GM23338 (cell line): Measurements from ENCODE around the gene FCHSD2. TPM values are rescaled to one million over a fixed set of nuclear protein-coding genes. Genes with fewer than 3 reads are reported as not detected.

ENCODE experiments used
- ATAC-seq: fragments of 200-7000 bp; cut with Tn5 transposase; 3 replicates; pipeline ENCODE4 v1.9.1; 2020
- DNase-seq: peaks from one replicate; pipeline ENCODE4 v3.0.0-alpha.2; 2015; ENCODE audit warnings: low spot score
- H2AFZ ChIP-seq: fragments of 200-600 bp; sonication (generic); 2 replicates; pipeline ENCODE4 v1.8.0; 2016; ENCODE audit warnings: antibody characterized with exemption, mild to moderate bottlenecking, moderate library complexity
- H3F3A ChIP-seq: fragments of 200-600 bp; sonication (generic); replicated peaks from 2 replicates; pipeline ENCODE4 v1.8.0; 2017; ENCODE audit warnings: antibody characterized with exemption, mixed run types, low read depth
- H3K27ac ChIP-seq: fragments of 200-600 bp; sonication (generic); 2 replicates; pipeline ENCODE4 v1.6.1; 2016; ENCODE audit warnings: low read depth
- H3K27me3 ChIP-seq: fragments of 200-600 bp; sonication (generic); 2 replicates; pipeline ENCODE4 v1.8.0; 2016; ENCODE audit warnings: mild to moderate bottlenecking, mixed run types, moderate library complexity; ENCODE audit not compliant: insufficient read depth
- H3K36me3 ChIP-seq: fragments of 200-600 bp; sonication (generic); 2 replicates; pipeline ENCODE4 v1.8.0; 2016; ENCODE audit warnings: mild to moderate bottlenecking; ENCODE audit not compliant: insufficient read depth
- H3K4me1 ChIP-seq: fragments of 200-600 bp; sonication (generic); 2 replicates; pipeline ENCODE4 v1.8.0; 2016; ENCODE audit warnings: mild to moderate bottlenecking, moderate library complexity; ENCODE audit not compliant: insufficient read depth
- H3K4me2 ChIP-seq: fragments of 200-600 bp; sonication (generic); 2 replicates; pipeline ENCODE4 v1.7.1; 2017; ENCODE audit warnings: mixed run types
- H3K4me3 ChIP-seq: fragments of 200-600 bp; sonication (generic); 2 replicates; pipeline ENCODE4 v1.6.1; 2016; ENCODE audit warnings: mixed run types
- H3K79me2 ChIP-seq: fragments of 200-600 bp; sonication (generic); replicated peaks from 2 replicates; pipeline ENCODE4 v1.8.0; 2017; ENCODE audit warnings: mild to moderate bottlenecking; ENCODE audit not compliant: insufficient read depth
- H3K9me2 ChIP-seq: fragments of 200-600 bp; sonication (generic); 2 replicates; pipeline ENCODE4 v1.8.0; 2017; ENCODE audit not compliant: insufficient read depth
- H4K20me1 ChIP-seq: fragments of 200-600 bp; sonication (generic); replicated peaks from 2 replicates; pipeline ENCODE4 v1.8.0; 2017; ENCODE audit warnings: mild to moderate bottlenecking; ENCODE audit not compliant: insufficient read depth
- H3K27ac Mint-ChIP-seq: 2 replicates; pipeline ENCODE4 v1.8.0; 2020; ENCODE audit warnings: inconsistent platforms, mild to moderate bottlenecking, moderate library complexity, mixed read lengths
- H3K27me3 Mint-ChIP-seq: 3 replicates; pipeline ENCODE4 v1.8.0; 2022; ENCODE audit warnings: low read depth, mild to moderate bottlenecking, moderate library complexity, mixed read lengths, inconsistent platforms; ENCODE audit not compliant: insufficient read depth, poor library complexity
- H3K36me3 Mint-ChIP-seq: 3 replicates; pipeline ENCODE4 v1.8.0; 2021; ENCODE audit warnings: low read depth, mild to moderate bottlenecking, inconsistent platforms, moderate library complexity, mixed read lengths
- H3K4me1 Mint-ChIP-seq: 3 replicates; pipeline ENCODE4 v1.8.0; 2020; ENCODE audit warnings: mild to moderate bottlenecking, inconsistent platforms, mixed read lengths
- H3K4me3 Mint-ChIP-seq: 3 replicates; pipeline ENCODE4 v1.8.0; 2021; ENCODE audit warnings: moderate library complexity, mild to moderate bottlenecking, inconsistent platforms, mixed read lengths
- H3K9me3 Mint-ChIP-seq: 3 replicates; pipeline ENCODE4 v1.8.0; 2020; ENCODE audit warnings: moderate library complexity, mild to moderate bottlenecking, inconsistent platforms, mixed read lengths
- CREB1 ChIP-seq: fragments of 250-450 bp; sonication (Bioruptor Pico); IDR thresholded peaks from 2 replicates; pipeline ENCODE4 v1.5.0; 2020; ENCODE audit warnings: low read depth, mild to moderate bottlenecking, moderate library complexity
- EZH2 ChIP-seq: fragments of 200-600 bp; sonication (generic); IDR thresholded peaks from one replicate; pipeline ENCODE4 v1.8.0; 2017; ENCODE audit warnings: antibody characterized with exemption, mild to moderate bottlenecking, low read depth; ENCODE audit not compliant: unreplicated experiment
- EZH2phosphoT487 ChIP-seq: fragments of 200-600 bp; sonication (generic); IDR thresholded peaks from one replicate; pipeline ENCODE4 v1.8.1; 2018; ENCODE audit warnings: antibody characterized with exemption; ENCODE audit not compliant: unreplicated experiment
- JUNB ChIP-seq: IDR thresholded peaks from one replicate; pipeline ENCODE4 v1.6.1; 2016; ENCODE audit warnings: antibody characterized with exemption; ENCODE audit not compliant: unreplicated experiment
- NANOG ChIP-seq: IDR thresholded peaks from 2 replicates; pipeline ENCODE4 v1.6.1; 2016; ENCODE audit warnings: antibody characterized with exemption, borderline replicate concordance
- POLR2AphosphoS5 ChIP-seq: IDR thresholded peaks from 2 replicates; pipeline ENCODE4 v1.6.1; 2016; ENCODE audit warnings: antibody characterized with exemption, low read depth
- STAT1 ChIP-seq: IDR thresholded peaks from one replicate; pipeline ENCODE4 v1.6.1; 2016; ENCODE audit warnings: antibody characterized with exemption; ENCODE audit not compliant: unreplicated experiment
- ZNF114 ChIP-seq: fragments of 250-450 bp; sonication (Bioruptor Pico); IDR thresholded peaks from 2 replicates; pipeline ENCODE4 v1.5.0; 2020; ENCODE audit warnings: mild to moderate bottlenecking, moderate library complexity
- ZNF331 ChIP-seq: fragments of 250-450 bp; sonication (Bioruptor Pico); IDR thresholded peaks from 2 replicates; pipeline ENCODE4 v1.5.0; 2020; ENCODE audit warnings: low read depth, mild to moderate bottlenecking, moderate library complexity
- polyA plus RNA-seq: library from polyadenylated mRNA; unstranded; fragments of >200 nt; fragmentation: Nextera tagmentation; extraction: Ambion mirVana; gene quantifications from 2 replicates; pipeline ENCODE4 v1.2.1, GENCODE V29; 2016
- total RNA-seq: library from RNA; depleted of rRNA; stranded (reverse); fragments of >200 nt; shearing (Covaris generic); gene quantifications from 2 replicates; pipeline ENCODE4 v1.2.3, GENCODE V29; 2014
- TF ChIP-seq, protein P1 (sequence below): IDR thresholded peaks from one replicate; pipeline ENCODE4 v1.6.1; 2018; ENCODE audit warnings: antibody characterized with exemption; ENCODE audit not compliant: unreplicated experiment
- TF ChIP-seq, protein P2 (sequence below): fragments of 250-450 bp; sonication (Bioruptor Pico); IDR thresholded peaks from 2 replicates; pipeline ENCODE4 v1.5.0; 2020; ENCODE audit warnings: mild to moderate bottlenecking, moderate library complexity
- TF ChIP-seq, protein P3 (sequence below), 2 experiments: fragments of 200-600 bp in 1 of 2; sonication (generic) in 1 of 2; conservative IDR thresholded peaks; 2 replicates each; pipeline versions ENCODE4 v1.5.1 to v1.6.1; 2016 to 2017; ENCODE audit warnings: antibody characterized with exemption in 2 of 2, low read depth in 2 of 2, mild to moderate bottlenecking in 2 of 2, moderate library complexity in 1 of 2
- TF ChIP-seq, protein P4 (sequence below): IDR thresholded peaks from 2 replicates; pipeline ENCODE4 v1.6.1; 2016; ENCODE audit warnings: antibody characterized with exemption

FCHSD2 gene
- total and polyA plus RNA-seq, 2 experiments from 2014 or later = 3.6 to 5.2 TPM

DNA sequence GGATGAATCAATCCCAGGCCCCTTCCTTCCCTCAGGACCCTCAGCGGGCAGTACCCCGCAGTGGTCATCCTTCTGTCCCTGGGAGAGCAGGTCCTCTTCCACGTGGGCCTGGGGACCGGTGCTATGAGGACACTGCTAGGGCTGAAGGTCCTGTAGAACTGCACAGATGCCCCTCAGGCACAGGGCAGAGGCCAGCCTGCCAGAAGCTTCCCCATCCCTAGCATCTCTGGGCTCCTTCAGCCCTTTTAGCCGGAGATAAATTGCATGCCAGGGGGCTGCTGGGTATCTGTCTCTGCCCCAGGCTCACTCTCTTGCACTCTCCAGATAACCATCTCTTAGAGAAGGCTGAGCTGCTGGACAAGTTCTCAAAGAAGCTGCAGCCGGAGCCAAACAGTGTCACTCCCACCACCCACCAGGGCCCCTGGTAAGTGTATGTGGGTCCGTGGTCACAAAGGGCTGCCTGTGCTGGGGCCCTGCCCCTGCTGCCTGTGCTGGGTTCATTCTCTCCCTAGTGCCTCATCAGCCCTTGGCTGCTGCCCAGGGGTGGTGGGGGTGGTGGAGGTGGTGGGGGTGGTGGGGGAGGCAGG is 325.6 kb downstream of the FCHSD2 start:
- Mint-ChIP-seq H3K4me1 (peaks cover 44% of the 10 kb centered on the region), H3K36me3 (peaks cover 15% of the 10 kb centered on the region; the same call in 1 of the 3 replicates), H3K4me3 (no peak overlapping the region), H3K9me3 (no peaks in the 10 kb centered on the region), H3K27me3 (peaks cover 26% of the 10 kb centered on the region), H3K27ac (no peak overlapping the region)
- H3K79me2 ChIP-seq = peaks cover 7% of the 10 kb centered on the region; the same call in 1 of the 2 replicates
- H3K4me3 ChIP-seq = no peak overlapping the region
- H3K4me1 ChIP-seq = peaks cover 15% of the 10 kb centered on the region; the same call in 1 of the 2 replicates
- no peaks in the 10 kb centered on the region for H3K9me2 ChIP-seq
- ATAC-seq = no peak
- peaks cover 15% of the 10 kb centered on the region for H3F3A ChIP-seq
- H4K20me1 ChIP-seq = no peaks in the 10 kb centered on the region; the same call in 1 of the 2 replicates
- H3K27me3 ChIP-seq = peaks cover 15% of the 10 kb centered on the region; the same call in 1 of the 2 replicates
- H2AFZ ChIP-seq = no peak overlapping the region
- no peak overlapping the region for H3K4me2 ChIP-seq
- TF ChIP-seq ZNF114 (CRISPR knock-in tag) (no peak), POLR2AphosphoS5 (no peak), NANOG (no peak), ZNF331 (CRISPR knock-in tag) (no peak), EZH2phosphoT487 (no peak), JUNB (no peak), CREB1 (no peak), STAT1 (no peak), EZH2 (no peak)
- TF ChIP-seq, protein P1, sequence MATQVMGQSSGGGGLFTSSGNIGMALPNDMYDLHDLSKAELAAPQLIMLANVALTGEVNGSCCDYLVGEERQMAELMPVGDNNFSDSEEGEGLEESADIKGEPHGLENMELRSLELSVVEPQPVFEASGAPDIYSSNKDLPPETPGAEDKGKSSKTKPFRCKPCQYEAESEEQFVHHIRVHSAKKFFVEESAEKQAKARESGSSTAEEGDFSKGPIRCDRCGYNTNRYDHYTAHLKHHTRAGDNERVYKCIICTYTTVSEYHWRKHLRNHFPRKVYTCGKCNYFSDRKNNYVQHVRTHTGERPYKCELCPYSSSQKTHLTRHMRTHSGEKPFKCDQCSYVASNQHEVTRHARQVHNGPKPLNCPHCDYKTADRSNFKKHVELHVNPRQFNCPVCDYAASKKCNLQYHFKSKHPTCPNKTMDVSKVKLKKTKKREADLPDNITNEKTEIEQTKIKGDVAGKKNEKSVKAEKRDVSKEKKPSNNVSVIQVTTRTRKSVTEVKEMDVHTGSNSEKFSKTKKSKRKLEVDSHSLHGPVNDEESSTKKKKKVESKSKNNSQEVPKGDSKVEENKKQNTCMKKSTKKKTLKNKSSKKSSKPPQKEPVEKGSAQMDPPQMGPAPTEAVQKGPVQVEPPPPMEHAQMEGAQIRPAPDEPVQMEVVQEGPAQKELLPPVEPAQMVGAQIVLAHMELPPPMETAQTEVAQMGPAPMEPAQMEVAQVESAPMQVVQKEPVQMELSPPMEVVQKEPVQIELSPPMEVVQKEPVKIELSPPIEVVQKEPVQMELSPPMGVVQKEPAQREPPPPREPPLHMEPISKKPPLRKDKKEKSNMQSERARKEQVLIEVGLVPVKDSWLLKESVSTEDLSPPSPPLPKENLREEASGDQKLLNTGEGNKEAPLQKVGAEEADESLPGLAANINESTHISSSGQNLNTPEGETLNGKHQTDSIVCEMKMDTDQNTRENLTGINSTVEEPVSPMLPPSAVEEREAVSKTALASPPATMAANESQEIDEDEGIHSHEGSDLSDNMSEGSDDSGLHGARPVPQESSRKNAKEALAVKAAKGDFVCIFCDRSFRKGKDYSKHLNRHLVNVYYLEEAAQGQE = no peak
- TF ChIP-seq, protein P2, sequence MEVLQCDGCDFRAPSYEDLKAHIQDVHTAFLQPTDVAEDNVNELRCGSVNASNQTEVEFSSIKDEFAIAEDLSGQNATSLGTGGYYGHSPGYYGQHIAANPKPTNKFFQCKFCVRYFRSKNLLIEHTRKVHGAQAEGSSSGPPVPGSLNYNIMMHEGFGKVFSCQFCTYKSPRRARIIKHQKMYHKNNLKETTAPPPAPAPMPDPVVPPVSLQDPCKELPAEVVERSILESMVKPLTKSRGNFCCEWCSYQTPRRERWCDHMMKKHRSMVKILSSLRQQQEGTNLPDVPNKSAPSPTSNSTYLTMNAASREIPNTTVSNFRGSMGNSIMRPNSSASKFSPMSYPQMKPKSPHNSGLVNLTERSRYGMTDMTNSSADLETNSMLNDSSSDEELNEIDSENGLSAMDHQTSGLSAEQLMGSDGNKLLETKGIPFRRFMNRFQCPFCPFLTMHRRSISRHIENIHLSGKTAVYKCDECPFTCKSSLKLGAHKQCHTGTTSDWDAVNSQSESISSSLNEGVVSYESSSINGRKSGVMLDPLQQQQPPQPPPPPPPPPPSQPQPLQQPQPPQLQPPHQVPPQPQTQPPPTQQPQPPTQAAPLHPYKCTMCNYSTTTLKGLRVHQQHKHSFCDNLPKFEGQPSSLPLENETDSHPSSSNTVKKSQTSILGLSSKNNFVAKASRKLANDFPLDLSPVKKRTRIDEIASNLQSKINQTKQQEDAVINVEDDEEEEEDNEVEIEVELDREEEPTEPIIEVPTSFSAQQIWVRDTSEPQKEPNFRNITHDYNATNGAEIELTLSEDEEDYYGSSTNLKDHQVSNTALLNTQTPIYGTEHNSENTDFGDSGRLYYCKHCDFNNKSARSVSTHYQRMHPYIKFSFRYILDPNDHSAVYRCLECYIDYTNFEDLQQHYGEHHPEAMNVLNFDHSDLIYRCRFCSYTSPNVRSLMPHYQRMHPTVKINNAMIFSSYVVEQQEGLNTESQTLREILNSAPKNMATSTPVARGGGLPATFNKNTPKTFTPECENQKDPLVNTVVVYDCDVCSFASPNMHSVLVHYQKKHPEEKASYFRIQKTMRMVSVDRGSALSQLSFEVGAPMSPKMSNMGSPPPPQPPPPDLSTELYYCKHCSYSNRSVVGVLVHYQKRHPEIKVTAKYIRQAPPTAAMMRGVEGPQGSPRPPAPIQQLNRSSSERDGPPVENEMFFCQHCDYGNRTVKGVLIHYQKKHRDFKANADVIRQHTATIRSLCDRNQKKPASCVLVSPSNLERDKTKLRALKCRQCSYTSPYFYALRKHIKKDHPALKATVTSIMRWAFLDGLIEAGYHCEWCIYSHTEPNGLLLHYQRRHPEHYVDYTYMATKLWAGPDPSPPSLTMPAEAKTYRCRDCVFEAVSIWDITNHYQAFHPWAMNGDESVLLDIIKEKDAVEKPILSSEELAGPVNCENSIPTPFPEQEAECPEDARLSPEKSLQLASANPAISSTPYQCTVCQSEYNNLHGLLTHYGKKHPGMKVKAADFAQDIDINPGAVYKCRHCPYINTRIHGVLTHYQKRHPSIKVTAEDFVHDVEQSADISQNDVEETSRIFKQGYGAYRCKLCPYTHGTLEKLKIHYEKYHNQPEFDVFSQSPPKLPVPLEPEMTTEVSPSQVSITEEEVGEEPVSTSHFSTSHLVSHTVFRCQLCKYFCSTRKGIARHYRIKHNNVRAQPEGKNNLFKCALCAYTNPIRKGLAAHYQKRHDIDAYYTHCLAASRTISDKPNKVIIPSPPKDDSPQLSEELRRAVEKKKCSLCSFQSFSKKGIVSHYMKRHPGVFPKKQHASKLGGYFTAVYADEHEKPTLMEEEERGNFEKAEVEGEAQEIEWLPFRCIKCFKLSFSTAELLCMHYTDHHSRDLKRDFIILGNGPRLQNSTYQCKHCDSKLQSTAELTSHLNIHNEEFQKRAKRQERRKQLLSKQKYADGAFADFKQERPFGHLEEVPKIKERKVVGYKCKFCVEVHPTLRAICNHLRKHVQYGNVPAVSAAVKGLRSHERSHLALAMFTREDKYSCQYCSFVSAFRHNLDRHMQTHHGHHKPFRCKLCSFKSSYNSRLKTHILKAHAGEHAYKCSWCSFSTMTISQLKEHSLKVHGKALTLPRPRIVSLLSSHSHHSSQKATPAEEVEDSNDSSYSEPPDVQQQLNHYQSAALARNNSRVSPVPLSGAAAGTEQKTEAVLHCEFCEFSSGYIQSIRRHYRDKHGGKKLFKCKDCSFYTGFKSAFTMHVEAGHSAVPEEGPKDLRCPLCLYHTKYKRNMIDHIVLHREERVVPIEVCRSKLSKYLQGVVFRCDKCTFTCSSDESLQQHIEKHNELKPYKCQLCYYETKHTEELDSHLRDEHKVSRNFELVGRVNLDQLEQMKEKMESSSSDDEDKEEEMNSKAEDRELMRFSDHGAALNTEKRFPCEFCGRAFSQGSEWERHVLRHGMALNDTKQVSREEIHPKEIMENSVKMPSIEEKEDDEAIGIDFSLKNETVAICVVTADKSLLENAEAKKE (CRISPR knock-in tag) = no peak
- TF ChIP-seq, protein P3, sequence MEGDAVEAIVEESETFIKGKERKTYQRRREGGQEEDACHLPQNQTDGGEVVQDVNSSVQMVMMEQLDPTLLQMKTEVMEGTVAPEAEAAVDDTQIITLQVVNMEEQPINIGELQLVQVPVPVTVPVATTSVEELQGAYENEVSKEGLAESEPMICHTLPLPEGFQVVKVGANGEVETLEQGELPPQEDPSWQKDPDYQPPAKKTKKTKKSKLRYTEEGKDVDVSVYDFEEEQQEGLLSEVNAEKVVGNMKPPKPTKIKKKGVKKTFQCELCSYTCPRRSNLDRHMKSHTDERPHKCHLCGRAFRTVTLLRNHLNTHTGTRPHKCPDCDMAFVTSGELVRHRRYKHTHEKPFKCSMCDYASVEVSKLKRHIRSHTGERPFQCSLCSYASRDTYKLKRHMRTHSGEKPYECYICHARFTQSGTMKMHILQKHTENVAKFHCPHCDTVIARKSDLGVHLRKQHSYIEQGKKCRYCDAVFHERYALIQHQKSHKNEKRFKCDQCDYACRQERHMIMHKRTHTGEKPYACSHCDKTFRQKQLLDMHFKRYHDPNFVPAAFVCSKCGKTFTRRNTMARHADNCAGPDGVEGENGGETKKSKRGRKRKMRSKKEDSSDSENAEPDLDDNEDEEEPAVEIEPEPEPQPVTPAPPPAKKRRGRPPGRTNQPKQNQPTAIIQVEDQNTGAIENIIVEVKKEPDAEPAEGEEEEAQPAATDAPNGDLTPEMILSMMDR (conservative IDR thresholded peaks at IDR 0.05; ENCODE audit: low read depth in 2 of 2) = no peak
- TF ChIP-seq, protein P4, sequence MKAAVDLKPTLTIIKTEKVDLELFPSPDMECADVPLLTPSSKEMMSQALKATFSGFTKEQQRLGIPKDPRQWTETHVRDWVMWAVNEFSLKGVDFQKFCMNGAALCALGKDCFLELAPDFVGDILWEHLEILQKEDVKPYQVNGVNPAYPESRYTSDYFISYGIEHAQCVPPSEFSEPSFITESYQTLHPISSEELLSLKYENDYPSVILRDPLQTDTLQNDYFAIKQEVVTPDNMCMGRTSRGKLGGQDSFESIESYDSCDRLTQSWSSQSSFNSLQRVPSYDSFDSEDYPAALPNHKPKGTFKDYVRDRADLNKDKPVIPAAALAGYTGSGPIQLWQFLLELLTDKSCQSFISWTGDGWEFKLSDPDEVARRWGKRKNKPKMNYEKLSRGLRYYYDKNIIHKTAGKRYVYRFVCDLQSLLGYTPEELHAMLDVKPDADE = no peak
- DNase-seq = no peak
- H3K36me3 ChIP-seq = 0 out of 2 replicates have a peak, but pooled peaks cover 3% of the 10 kb centered on the region
- H3K27ac ChIP-seq = no peak overlapping the region
